HEK293 (cell line): ENCODE data around the gene FANCD2OS.

Experiments
- CTCF ChIA-PET: fragments of 350-600 bp; formaldehyde crosslinking; extraction: SDS; loops from one replicate; lab custom pipeline; 2021; ENCODE audit warnings: antibody characterized with exemption; lab: Yijun Ruan, JAX
- POLR2A ChIA-PET: fragments of 300-600 bp; formaldehyde crosslinking; extraction: SDS; loops from one replicate; lab custom pipeline; 2020; ENCODE audit warnings: antibody characterized with exemption, inconsistent platforms; lab: Yijun Ruan, JAX
- H3K27ac ChIP-seq: fragments of 200-500 bp; sonication (Bioruptor generic); 2 replicates; pipeline ENCODE4 v1.5.1; 2014; ENCODE audit warnings: low read depth, low read length, control low read depth, inconsistent platforms; ENCODE audit errors: extremely low read depth
- H3K36me3 ChIP-seq, 2 experiments: fragments of 200-500 bp in 1 of 2; sonication (Bioruptor generic) in 1 of 2; 1 replicate in 1 of 2; 2 replicates in 1 of 2; pipeline ENCODE4 v1.5.1; 2014 to 2017; ENCODE audit warnings: inconsistent platforms in 2 of 2, low read length in 2 of 2; ENCODE audit not compliant: control insufficient read depth in 2 of 2, insufficient read depth in 1 of 2
- H3K4me1 ChIP-seq: fragments of 200-500 bp; sonication (Bioruptor generic); 2 replicates; pipeline ENCODE4 v1.5.1; 2014; ENCODE audit warnings: mild to moderate bottlenecking, low read length, inconsistent platforms; ENCODE audit not compliant: control insufficient read depth, insufficient read depth
- H3K4me3 ChIP-seq: 2 replicates; pipeline ENCODE4 v1.5.1; 2011; ENCODE audit warnings: low read depth, mild to moderate bottlenecking, control low read depth, low read length, moderate library complexity
- H3K9me3 ChIP-seq: fragments of 200-500 bp; sonication (Bioruptor generic); 2 replicates; pipeline ENCODE4 v1.5.1; 2014; ENCODE audit warnings: low read depth, low read length, inconsistent platforms; ENCODE audit not compliant: control insufficient read depth, insufficient read depth
- GLIS2 ChIP-seq: fragments of 450-650 bp; formaldehyde crosslinking; IDR thresholded peaks from 2 replicates; pipeline ENCODE4 v1.5.1; 2016; ENCODE audit warnings: missing biosample characterization, missing genetic modification characterization
- HOXD13 ChIP-seq: sonication (generic); formaldehyde crosslinking; IDR thresholded peaks from 2 replicates; pipeline ENCODE4 v1.8.0; 2022; ENCODE audit warnings: missing genetic modification reagents, borderline replicate concordance
- MEIS1 ChIP-seq: sonication (generic); formaldehyde crosslinking; IDR thresholded peaks from 2 replicates; pipeline ENCODE4 v1.8.1; 2022; ENCODE audit warnings: missing genetic modification reagents, mild to moderate bottlenecking, borderline replicate concordance
- RBAK ChIP-seq: fragments of 450-650 bp; formaldehyde crosslinking; IDR thresholded peaks from 2 replicates; pipeline ENCODE4 v1.5.1; 2016; ENCODE audit warnings: missing biosample characterization, missing genetic modification characterization
- SCRT1 ChIP-seq: fragments of 450-650 bp; formaldehyde crosslinking; IDR thresholded peaks from 2 replicates; pipeline ENCODE4 v1.5.1; 2016; ENCODE audit warnings: missing biosample characterization, missing genetic modification characterization, borderline replicate concordance
- ZBTB17 ChIP-seq: fragments of 450-650 bp; formaldehyde crosslinking; IDR thresholded peaks from 2 replicates; pipeline ENCODE4 v1.5.1; 2016; ENCODE audit warnings: missing biosample characterization, missing genetic modification characterization
- ZFP41 ChIP-seq: fragments of 450-650 bp; formaldehyde crosslinking; IDR thresholded peaks from 2 replicates; pipeline ENCODE4 v1.5.1; 2016; ENCODE audit warnings: missing biosample characterization, missing genetic modification characterization, borderline replicate concordance
- ZNF112 ChIP-seq: fragments of 450-650 bp; formaldehyde crosslinking; IDR thresholded peaks from 2 replicates; pipeline ENCODE4 v1.5.0; 2017; ENCODE audit warnings: missing biosample characterization, missing genetic modification characterization
- ZNF132 ChIP-seq: fragments of 450-650 bp; formaldehyde crosslinking; IDR thresholded peaks from 2 replicates; pipeline ENCODE4 v1.5.1; 2017; ENCODE audit warnings: missing biosample characterization, missing genetic modification characterization, borderline replicate concordance
- ZNF140 ChIP-seq: fragments of 450-650 bp; formaldehyde crosslinking; IDR thresholded peaks from 2 replicates; pipeline ENCODE4 v1.5.1; 2016; ENCODE audit warnings: missing biosample characterization, missing genetic modification characterization
- ZNF350 ChIP-seq: fragments of 450-650 bp; formaldehyde crosslinking; IDR thresholded peaks from 2 replicates; pipeline ENCODE4 v1.5.0; 2017; ENCODE audit warnings: missing biosample characterization, mild to moderate bottlenecking, missing genetic modification characterization
- ZNF449 ChIP-seq: fragments of 450-650 bp; formaldehyde crosslinking; IDR thresholded peaks from 2 replicates; pipeline ENCODE4 v1.5.1; 2017; ENCODE audit warnings: missing biosample characterization, mild to moderate bottlenecking, missing genetic modification characterization, moderate library complexity
- ZNF510 ChIP-seq: fragments of 450-650 bp; formaldehyde crosslinking; IDR thresholded peaks from 2 replicates; pipeline ENCODE4 v1.5.1; 2018; ENCODE audit warnings: mild to moderate bottlenecking, missing genetic modification characterization, missing biosample characterization; ENCODE audit not compliant: insufficient replicate concordance
- ZNF549 ChIP-seq: fragments of 450-650 bp; IDR thresholded peaks from 2 replicates; pipeline ENCODE4 v1.5.1; 2018; ENCODE audit warnings: missing biosample characterization, missing genetic modification characterization, mild to moderate bottlenecking, inconsistent platforms, moderate library complexity
- ZNF555 ChIP-seq: fragments of 450-650 bp; formaldehyde crosslinking; conservative IDR thresholded peaks from 2 replicates; pipeline ENCODE4 v1.5.1; 2017; ENCODE audit warnings: missing biosample characterization, mild to moderate bottlenecking, missing genetic modification characterization, inconsistent platforms
- ZNF585B ChIP-seq: fragments of 450-650 bp; formaldehyde crosslinking; IDR thresholded peaks from 2 replicates; pipeline ENCODE4 v1.5.1; 2016; ENCODE audit warnings: missing biosample characterization, missing genetic modification characterization
- ZNF600 ChIP-seq: fragments of 450-650 bp; formaldehyde crosslinking; IDR thresholded peaks from 2 replicates; pipeline ENCODE4 v1.5.1; 2016; ENCODE audit warnings: missing biosample characterization, missing genetic modification characterization
- ZNF621 ChIP-seq: fragments of 450-650 bp; formaldehyde crosslinking; IDR thresholded peaks from 2 replicates; pipeline ENCODE4 v1.5.1; 2017; ENCODE audit warnings: missing biosample characterization, missing genetic modification characterization
- ZSCAN30 ChIP-seq: fragments of 450-650 bp; IDR thresholded peaks from 2 replicates; pipeline ENCODE4 v1.5.1; 2018; ENCODE audit warnings: missing biosample characterization, mild to moderate bottlenecking, missing genetic modification characterization, moderate library complexity
- TF ChIP-seq, protein P1 (sequence below): fragments of 450-650 bp; formaldehyde crosslinking; IDR thresholded peaks from 2 replicates; pipeline ENCODE4 v1.5.1; 2016; ENCODE audit warnings: missing biosample characterization, missing genetic modification characterization
- TF ChIP-seq, protein P2 (sequence below): fragments of 450-650 bp; formaldehyde crosslinking; IDR thresholded peaks from 2 replicates; pipeline ENCODE4; 2016; ENCODE audit warnings: missing biosample characterization, missing genetic modification characterization
- TF ChIP-seq, protein P3 (sequence below): fragments of 450-650 bp; formaldehyde crosslinking; IDR thresholded peaks from 2 replicates; pipeline ENCODE4 v1.5.1; 2016; ENCODE audit warnings: missing biosample characterization, missing genetic modification characterization
- TF ChIP-seq, protein P4 (sequence below): fragments of 450-650 bp; formaldehyde crosslinking; IDR thresholded peaks from 2 replicates; pipeline ENCODE4 v1.5.1; 2016; ENCODE audit warnings: missing biosample characterization, missing genetic modification characterization

FANCD2OS gene

GRCh38 chr3:10085738-10086137, 22.3 kb downstream of the FANCD2OS start (continued):
- TF ChIP-seq ZSCAN30 (tag by site-specific recombination), result no peak
- TF ChIP-seq ZNF112 (tag by site-specific recombination), result no peak
- no peak for TF ChIP-seq ZNF132

GRCh38 chr3:10081871-10082270, 26.2 kb downstream of the FANCD2OS start:
- TF ChIP-seq, protein P1, sequence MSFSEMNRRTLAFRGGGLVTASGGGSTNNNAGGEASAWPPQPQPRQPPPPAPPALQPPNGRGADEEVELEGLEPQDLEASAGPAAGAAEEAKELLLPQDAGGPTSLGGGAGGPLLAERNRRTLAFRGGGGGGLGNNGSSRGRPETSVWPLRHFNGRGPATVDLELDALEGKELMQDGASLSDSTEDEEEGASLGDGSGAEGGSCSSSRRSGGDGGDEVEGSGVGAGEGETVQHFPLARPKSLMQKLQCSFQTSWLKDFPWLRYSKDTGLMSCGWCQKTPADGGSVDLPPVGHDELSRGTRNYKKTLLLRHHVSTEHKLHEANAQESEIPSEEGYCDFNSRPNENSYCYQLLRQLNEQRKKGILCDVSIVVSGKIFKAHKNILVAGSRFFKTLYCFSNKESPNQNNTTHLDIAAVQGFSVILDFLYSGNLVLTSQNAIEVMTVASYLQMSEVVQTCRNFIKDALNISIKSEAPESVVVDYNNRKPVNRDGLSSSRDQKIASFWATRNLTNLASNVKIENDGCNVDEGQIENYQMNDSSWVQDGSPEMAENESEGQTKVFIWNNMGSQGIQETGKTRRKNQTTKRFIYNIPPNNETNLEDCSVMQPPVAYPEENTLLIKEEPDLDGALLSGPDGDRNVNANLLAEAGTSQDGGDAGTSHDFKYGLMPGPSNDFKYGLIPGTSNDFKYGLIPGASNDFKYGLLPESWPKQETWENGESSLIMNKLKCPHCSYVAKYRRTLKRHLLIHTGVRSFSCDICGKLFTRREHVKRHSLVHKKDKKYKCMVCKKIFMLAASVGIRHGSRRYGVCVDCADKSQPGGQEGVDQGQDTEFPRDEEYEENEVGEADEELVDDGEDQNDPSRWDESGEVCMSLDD (tag by site-specific recombination), result no peak
- TF ChIP-seq MEIS1 (CRISPR knock-in tag) (no peak), ZFP41 (no peak), ZNF350 (tag by site-specific recombination) (no peak), ZNF449 (no peak), GLIS2 (no peak), ZNF549 (no peak), ZBTB17 (tag by site-specific recombination) (no peak), ZNF585B (no peak), RBAK (no peak), ZNF600 (tag by site-specific recombination) (no peak), ZNF555 (tag by site-specific recombination) (no peak), ZNF510 (tag by site-specific recombination) (no peak), ZNF140 (tag by site-specific recombination) (no peak), SCRT1 (tag by site-specific recombination) (no peak), HOXD13 (CRISPR knock-in tag) (no peak), ZNF621 (tag by site-specific recombination) (no peak)
- TF ChIP-seq, protein P2, sequence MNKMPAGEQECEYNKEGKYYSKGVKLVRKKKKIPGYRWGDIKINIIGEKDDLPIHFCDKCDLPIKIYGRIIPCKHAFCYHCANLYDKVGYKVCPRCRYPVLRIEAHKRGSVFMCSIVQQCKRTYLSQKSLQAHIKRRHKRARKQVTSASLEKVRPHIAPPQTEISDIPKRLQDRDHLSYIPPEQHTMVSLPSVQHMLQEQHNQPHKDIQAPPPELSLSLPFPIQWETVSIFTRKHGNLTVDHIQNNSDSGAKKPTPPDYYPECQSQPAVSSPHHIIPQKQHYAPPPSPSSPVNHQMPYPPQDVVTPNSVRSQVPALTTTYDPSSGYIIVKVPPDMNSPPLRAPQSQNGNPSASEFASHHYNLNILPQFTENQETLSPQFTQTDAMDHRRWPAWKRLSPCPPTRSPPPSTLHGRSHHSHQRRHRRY (tag by site-specific recombination), result no peak
- TF ChIP-seq, protein P3, sequence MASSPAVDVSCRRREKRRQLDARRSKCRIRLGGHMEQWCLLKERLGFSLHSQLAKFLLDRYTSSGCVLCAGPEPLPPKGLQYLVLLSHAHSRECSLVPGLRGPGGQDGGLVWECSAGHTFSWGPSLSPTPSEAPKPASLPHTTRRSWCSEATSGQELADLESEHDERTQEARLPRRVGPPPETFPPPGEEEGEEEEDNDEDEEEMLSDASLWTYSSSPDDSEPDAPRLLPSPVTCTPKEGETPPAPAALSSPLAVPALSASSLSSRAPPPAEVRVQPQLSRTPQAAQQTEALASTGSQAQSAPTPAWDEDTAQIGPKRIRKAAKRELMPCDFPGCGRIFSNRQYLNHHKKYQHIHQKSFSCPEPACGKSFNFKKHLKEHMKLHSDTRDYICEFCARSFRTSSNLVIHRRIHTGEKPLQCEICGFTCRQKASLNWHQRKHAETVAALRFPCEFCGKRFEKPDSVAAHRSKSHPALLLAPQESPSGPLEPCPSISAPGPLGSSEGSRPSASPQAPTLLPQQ (tag by site-specific recombination), result no peak
- TF ChIP-seq, protein P4, sequence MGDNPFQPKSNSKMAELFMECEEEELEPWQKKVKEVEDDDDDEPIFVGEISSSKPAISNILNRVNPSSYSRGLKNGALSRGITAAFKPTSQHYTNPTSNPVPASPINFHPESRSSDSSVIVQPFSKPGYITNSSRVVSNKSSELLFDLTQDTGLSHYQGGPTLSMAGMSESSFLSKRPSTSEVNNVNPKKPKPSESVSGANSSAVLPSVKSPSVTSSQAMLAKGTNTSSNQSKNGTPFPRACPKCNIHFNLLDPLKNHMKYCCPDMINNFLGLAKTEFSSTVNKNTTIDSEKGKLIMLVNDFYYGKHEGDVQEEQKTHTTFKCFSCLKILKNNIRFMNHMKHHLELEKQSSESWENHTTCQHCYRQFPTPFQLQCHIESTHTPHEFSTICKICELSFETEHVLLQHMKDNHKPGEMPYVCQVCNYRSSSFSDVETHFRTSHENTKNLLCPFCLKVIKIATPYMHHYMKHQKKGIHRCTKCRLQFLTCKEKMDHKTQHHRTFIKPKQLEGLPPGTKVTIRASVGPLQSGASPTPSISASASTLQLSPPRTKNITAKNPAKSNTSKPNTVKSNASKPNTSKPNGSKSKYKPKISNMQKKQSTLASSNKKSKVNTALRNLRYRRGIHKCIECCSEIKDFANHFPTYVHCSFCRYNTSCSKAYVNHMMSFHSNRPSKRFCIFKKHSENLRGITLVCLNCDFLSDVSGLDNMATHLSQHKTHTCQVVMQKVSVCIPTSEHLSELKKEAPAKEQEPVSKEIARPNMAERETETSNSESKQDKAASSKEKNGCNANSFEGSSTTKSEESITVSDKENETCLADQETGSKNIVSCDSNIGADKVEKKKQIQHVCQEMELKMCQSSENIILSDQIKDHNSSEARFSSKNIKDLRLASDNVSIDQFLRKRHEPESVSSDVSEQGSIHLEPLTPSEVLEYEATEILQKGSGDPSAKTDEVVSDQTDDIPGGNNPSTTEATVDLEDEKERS (tag by site-specific recombination), result no peak
- ChIA-PET POLR2A (no interaction called here), CTCF (no interaction called here)
- Histone ChIP-seq H3K4me3 (no peak overlapping the region), H3K4me1 (no peaks in the 10 kb centered on the region), H3K27ac (no peak overlapping the region), H3K9me3 (no peaks in the 10 kb centered on the region), H3K36me3 (peaks cover 87 to 90% of the 10 kb centered on the region in 2 experiments)
